Lung (tissue), 12 donors: ENCODE measurements around the gene RSAD2. TPM values are rescaled to one million over a fixed set of nuclear protein-coding genes. Genes with fewer than 3 reads are reported as not detected.
A peak's percentile ranks its signal among the peaks of the same experiment; 100 is the strongest.

ENCODE experiments used
- ATAC-seq: fragments of 200-7000 bp; cut with Tn5 transposase; one replicate; pipeline ENCODE4 v1.9.1; 2020; ENCODE audit warnings: moderate number of reproducible peaks; ENCODE audit not compliant: insufficient read depth, low FRiP score
- DNase-seq, 3 donors: peaks; one replicate each; pipeline ENCODE4 v3.0.0-alpha.2; 2013 to 2017
- H3K27ac ChIP-seq, 2 donors: one replicate each; pipeline ENCODE4 v1.5.1; 2013; ENCODE audit warnings: mild to moderate bottlenecking in 2 of 2, moderate library complexity in 2 of 2, control low read depth in 1 of 2, inconsistent platforms in 1 of 2, low read depth in 1 of 2, low read length in 1 of 2
- H3K27me3 ChIP-seq, 3 donors: one replicate each; pipeline ENCODE4 v1.5.1; 2013; ENCODE audit warnings: low read length in 2 of 3; ENCODE audit not compliant: control insufficient read depth in 3 of 3, insufficient read depth in 3 of 3
- H3K36me3 ChIP-seq, 4 donors: one replicate each; pipeline ENCODE4 v1.5.1; 2013; ENCODE audit warnings: low read length in 4 of 4, mild to moderate bottlenecking in 1 of 4, moderate library complexity in 1 of 4; ENCODE audit not compliant: control insufficient read depth in 4 of 4, insufficient read depth in 4 of 4
- H3K4me1 ChIP-seq, 5 donors: one replicate each; pipeline ENCODE4 v1.5.1; 2013; ENCODE audit warnings: low read length in 5 of 5, mild to moderate bottlenecking in 2 of 5, moderate library complexity in 1 of 5; ENCODE audit not compliant: control insufficient read depth in 5 of 5, insufficient read depth in 5 of 5
- H3K4me3 ChIP-seq: one replicate; pipeline ENCODE4 v1.5.1; 2013; ENCODE audit warnings: mild to moderate bottlenecking, control low read depth, moderate library complexity
- H3K9ac ChIP-seq, 2 donors: one replicate each; pipeline ENCODE4 v1.5.1; 2013; ENCODE audit warnings: low read length in 2 of 2, control low read depth in 1 of 2; ENCODE audit not compliant: insufficient read depth in 1 of 2
- H3K9me3 ChIP-seq, 4 donors: one replicate each; pipeline ENCODE4 v1.5.1; 2013; ENCODE audit warnings: low read length in 3 of 4, mild to moderate bottlenecking in 1 of 4, moderate library complexity in 1 of 4; ENCODE audit not compliant: control insufficient read depth in 4 of 4, insufficient read depth in 3 of 4
- WGBS, 2 donors: extraction: QIAGEN DNeasy Blood & Tissue Kit; methylation state at CpG; one replicate each; pipeline ENCODE4 v1.1.7; 2013; 5-methylcytosine and 5-hydroxymethylcytosine counted together
- polyA plus RNA-seq, 2 donors: library from polyadenylated mRNA; stranded (reverse); fragments of 200-250 nt; gene quantifications; one replicate each; pipeline ENCODE4 v1.2.1, GENCODE V29; 2013
- total RNA-seq, 2 donors: library from RNA; depleted of rRNA in 1 of 2; stranded (reverse); fragments of >200 nt in 1 of 2; gene quantifications; one replicate each; pipeline ENCODE4 v1.2.1, GENCODE V29; 2014 to 2021
- TF ChIP-seq, protein P1 (sequence below): IDR thresholded peaks from 2 replicates; pipeline ENCODE4 v1.5.1; 2012; ENCODE audit warnings: mild to moderate bottlenecking; ENCODE audit errors: control extremely low read depth, extremely low read depth
- donor health status: control.
- donor health status: control.
- donor health status: Bipolar disorder and iron deficiency.
- donor health status: healthy.
- donor health status: DM: yes; HTN: yes; CAD: no.

RSAD2 gene
- total and polyA plus RNA-seq, 4 donors: 3.3 to 13.2 (median 12.0) TPM

- Histone ChIP-seq H3K4me1 (peaks cover 4 to 22% (median 12%) of the 10 kb centered on the region in 5 donors), H3K27ac (no peak overlapping the region), H3K27me3 (no peaks in the 10 kb centered on the region), H3K9ac (no peak overlapping the region), H3K9me3 (no peaks in the 10 kb centered on the region), H3K4me3 (no peak overlapping the region), H3K36me3 (no peaks in the 10 kb centered on the region)
- DNase-seq (no peak), ATAC-seq (no peak)
- 91 to 96% methylated on average over 3 of the region's 3 CpGs for WGBS, 2 donors
- TF ChIP-seq, protein P1, sequence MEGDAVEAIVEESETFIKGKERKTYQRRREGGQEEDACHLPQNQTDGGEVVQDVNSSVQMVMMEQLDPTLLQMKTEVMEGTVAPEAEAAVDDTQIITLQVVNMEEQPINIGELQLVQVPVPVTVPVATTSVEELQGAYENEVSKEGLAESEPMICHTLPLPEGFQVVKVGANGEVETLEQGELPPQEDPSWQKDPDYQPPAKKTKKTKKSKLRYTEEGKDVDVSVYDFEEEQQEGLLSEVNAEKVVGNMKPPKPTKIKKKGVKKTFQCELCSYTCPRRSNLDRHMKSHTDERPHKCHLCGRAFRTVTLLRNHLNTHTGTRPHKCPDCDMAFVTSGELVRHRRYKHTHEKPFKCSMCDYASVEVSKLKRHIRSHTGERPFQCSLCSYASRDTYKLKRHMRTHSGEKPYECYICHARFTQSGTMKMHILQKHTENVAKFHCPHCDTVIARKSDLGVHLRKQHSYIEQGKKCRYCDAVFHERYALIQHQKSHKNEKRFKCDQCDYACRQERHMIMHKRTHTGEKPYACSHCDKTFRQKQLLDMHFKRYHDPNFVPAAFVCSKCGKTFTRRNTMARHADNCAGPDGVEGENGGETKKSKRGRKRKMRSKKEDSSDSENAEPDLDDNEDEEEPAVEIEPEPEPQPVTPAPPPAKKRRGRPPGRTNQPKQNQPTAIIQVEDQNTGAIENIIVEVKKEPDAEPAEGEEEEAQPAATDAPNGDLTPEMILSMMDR: no peak
These were observed 38.6 kb downstream of the RSAD2 start for GRCh38 chr2:6916224-6916623.

- no peak overlapping the region for H3K9ac ChIP-seq
- no peaks in the 10 kb centered on the region for H3K27me3 ChIP-seq
- no peaks in the 10 kb centered on the region for H3K36me3 ChIP-seq
- H3K4me3 ChIP-seq: no peak overlapping the region
- H3K9me3 ChIP-seq: no peaks in the 10 kb centered on the region
- peaks cover 8 to 27% (median 14%) of the 10 kb centered on the region in 5 donors for H3K4me1 ChIP-seq
- no peak for ATAC-seq
- 57 to 58% methylated on average over 8 of the region's 8 CpGs for WGBS, 2 donors
- no peak for DNase-seq
- no peak overlapping the region for H3K27ac ChIP-seq
- TF ChIP-seq, protein P1: no peak
These were observed 39.1 kb downstream of the RSAD2 start for GRCh38 chr2:6916736-6917070.

- TF ChIP-seq, protein P1: peak; percentile 3
- 0 to 4% methylated on average over 63 to 90 of the region's 90 CpGs for WGBS, 2 donors
- DNase-seq (peak; percentile 73 to 82 (median 80)), ATAC-seq (peak; percentile 95)
- no peaks in the 10 kb centered on the region for H3K9me3 ChIP-seq
- no peaks in the 10 kb centered on the region for H3K27me3 ChIP-seq
- H3K36me3 ChIP-seq: no peaks in the 10 kb centered on the region
- H3K27ac ChIP-seq: peak within 1 kb of the TSS; percentile 77 to 85
- peaks cover 12 to 32% (median 14%) of the 10 kb centered on the region in 5 donors for H3K4me1 ChIP-seq
- H3K4me3 ChIP-seq: peak within 1 kb of the TSS; percentile 83
- peak within 1 kb of the TSS; percentile 39 to 74 for H3K9ac ChIP-seq
These were observed 39.6 kb downstream of the RSAD2 start, which contains the start of gene RNF144A for GRCh38 chr2:6917071-6917760. TSS of gene RNF144A (plus strand) at chr2:6917412. CDS start at chr2:6996927, 79,515 bp downstream.
